GM19023 (cell line): Measurements from ENCODE around the gene LSM2.

Experiments
- ATAC-seq: cut with Tn5 transposase; IDR thresholded peaks from one replicate; pipeline ENCODE4 v1.9.1; 2021; ENCODE audit warnings: mild to moderate bottlenecking, moderate library complexity; ENCODE audit not compliant: unreplicated experiment

The LSM2 gene

GRCh38 chr6:31758281-31758680 is 48.5 kb downstream of the LSM2 start:
- ATAC-seq: no peak

- no peak for ATAC-seq
Measured at GRCh38 chr6:31752739-31753319, 53.9 kb downstream of the LSM2 start.

GRCh38 chr6:31750411-31751022 is 56.2 kb downstream of the LSM2 start:
- no peak for ATAC-seq

- ATAC-seq: no peak
Measured at GRCh38 chr6:31749301-31750036, 57.3 kb downstream of the LSM2 start.
